Sigmoid colon (tissue), 3 donors: ENCODE data around the gene TMEM138.

Source experiments
- POLR2A ChIP-seq, 2 donors: fragments of 450-650 bp; IDR thresholded peaks; one replicate each; pipeline ENCODE4 v1.6.1; 2016; ENCODE audit warnings: antibody characterized with exemption in 2 of 2, mild to moderate bottlenecking in 2 of 2, moderate library complexity in 2 of 2
- TF ChIP-seq, protein P1 (sequence below), 4 experiments: fragments of 450-650 bp in 3 of 4; fragments of 200-600 bp in 1 of 4; IDR thresholded peaks; one replicate each; pipeline ENCODE4 v1.5.1; 2016 to 2019; ENCODE audit warnings: antibody characterized with exemption in 4 of 4, mild to moderate bottlenecking in 3 of 4, moderate library complexity in 2 of 4

DNA sequence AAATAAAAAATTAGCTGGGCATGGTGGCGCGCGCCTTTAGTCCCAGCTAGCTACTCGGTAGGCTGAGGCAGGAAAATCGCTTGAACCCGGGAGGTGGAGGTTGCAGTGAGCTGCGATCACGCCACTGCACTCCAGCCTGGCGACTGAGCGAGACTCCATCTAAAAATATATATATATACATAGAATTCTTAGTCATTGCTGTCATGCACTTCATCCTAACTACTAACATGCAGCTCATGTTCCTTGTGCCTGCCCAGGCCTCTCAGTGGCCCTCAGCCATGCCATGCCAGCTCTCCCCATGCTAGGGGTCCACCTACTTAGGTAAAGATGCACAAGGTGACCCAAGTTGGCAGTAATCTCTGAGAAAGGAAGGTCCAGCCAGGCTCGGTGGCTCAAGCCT is 3.6 kb upstream of the TMEM138 start:
- TF ChIP-seq, protein P1, sequence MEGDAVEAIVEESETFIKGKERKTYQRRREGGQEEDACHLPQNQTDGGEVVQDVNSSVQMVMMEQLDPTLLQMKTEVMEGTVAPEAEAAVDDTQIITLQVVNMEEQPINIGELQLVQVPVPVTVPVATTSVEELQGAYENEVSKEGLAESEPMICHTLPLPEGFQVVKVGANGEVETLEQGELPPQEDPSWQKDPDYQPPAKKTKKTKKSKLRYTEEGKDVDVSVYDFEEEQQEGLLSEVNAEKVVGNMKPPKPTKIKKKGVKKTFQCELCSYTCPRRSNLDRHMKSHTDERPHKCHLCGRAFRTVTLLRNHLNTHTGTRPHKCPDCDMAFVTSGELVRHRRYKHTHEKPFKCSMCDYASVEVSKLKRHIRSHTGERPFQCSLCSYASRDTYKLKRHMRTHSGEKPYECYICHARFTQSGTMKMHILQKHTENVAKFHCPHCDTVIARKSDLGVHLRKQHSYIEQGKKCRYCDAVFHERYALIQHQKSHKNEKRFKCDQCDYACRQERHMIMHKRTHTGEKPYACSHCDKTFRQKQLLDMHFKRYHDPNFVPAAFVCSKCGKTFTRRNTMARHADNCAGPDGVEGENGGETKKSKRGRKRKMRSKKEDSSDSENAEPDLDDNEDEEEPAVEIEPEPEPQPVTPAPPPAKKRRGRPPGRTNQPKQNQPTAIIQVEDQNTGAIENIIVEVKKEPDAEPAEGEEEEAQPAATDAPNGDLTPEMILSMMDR (IDR thresholded peaks at IDR 0.05): no peak
- no peak for TF ChIP-seq POLR2A (IDR thresholded peaks at IDR 0.05)
